Ramos (cell line): ENCODE data around the gene TUBAL3.

Source experiments
- in situ Hi-C: fragments of 300-500 bp; cut with MboI; formaldehyde crosslinking; loops from one replicate; pipeline ENCODE4 v1.14.3; 2022; ENCODE audit warnings: low sequenced_read_pairs; ENCODE audit not compliant: unreplicated experiment

The TUBAL3 gene

GRCh38 chr10:5404208-5405041, at the start of gene TUBAL3:
Gene TUBAL3, minus strand, starts transcription at chr10:5404828. Its CDS starts 36 bp downstream, at chr10:5404792.
- in situ Hi-C loops, result no loop called here

- in situ Hi-C loops, result no loop called here
Measured at GRCh38 chr10:5453749-5454489, 49.3 kb upstream of the TUBAL3 start.

- in situ Hi-C loops, result no loop called here
Measured at GRCh38 chr10:5450605-5451384, 46.2 kb upstream of the TUBAL3 start.

GRCh38 chr10:5449823-5450222, 45.2 kb upstream of the TUBAL3 start:
- in situ Hi-C loops, result loop anchor here (25.0 kb wide), 1 partner anchor 287 kb away; no protein-coding TSS in a partner anchor

GRCh38 chr10:5449227-5449626, 44.6 kb upstream of the TUBAL3 start:
- in situ Hi-C loops, result loop anchor here (25.0 kb wide), 1 partner anchor 288 kb away; no protein-coding TSS in a partner anchor

GRCh38 chr10:5448333-5449001, 43.8 kb upstream of the TUBAL3 start:
- in situ Hi-C loops, result loop anchor here (25.0 kb wide), 1 partner anchor 289 kb away; no protein-coding TSS in a partner anchor

- in situ Hi-C loops, result loop anchor here (25.0 kb wide), 1 partner anchor 290 kb away; no protein-coding TSS in a partner anchor
Measured at GRCh38 chr10:5447611-5448071, 43.0 kb upstream of the TUBAL3 start.

- in situ Hi-C loops, result loop anchor here (25.0 kb wide), 1 partner anchor 290 kb away; no protein-coding TSS in a partner anchor
Measured at GRCh38 chr10:5447056-5447455, 42.4 kb upstream of the TUBAL3 start.

- in situ Hi-C loops, result loop anchor here (25.0 kb wide), 1 partner anchor 291 kb away; no protein-coding TSS in a partner anchor
Measured at GRCh38 chr10:5446390-5446926, 41.8 kb upstream of the TUBAL3 start.

GRCh38 chr10:5445006-5445405, 40.4 kb upstream of the TUBAL3 start:
- in situ Hi-C loops, result loop anchor here (25.0 kb wide), 1 partner anchor 292 kb away; no protein-coding TSS in a partner anchor

GRCh38 chr10:5443429-5443828, 38.8 kb upstream of the TUBAL3 start:
- in situ Hi-C loops, result loop anchor here (25.0 kb wide), 1 partner anchor 294 kb away; no protein-coding TSS in a partner anchor

- in situ Hi-C loops, result loop anchor here (25.0 kb wide), 1 partner anchor 294 kb away; no protein-coding TSS in a partner anchor
Measured at GRCh38 chr10:5442990-5443370, 38.4 kb upstream of the TUBAL3 start.

- in situ Hi-C loops, result loop anchor here (25.0 kb wide), 1 partner anchor 295 kb away; no protein-coding TSS in a partner anchor
Measured at GRCh38 chr10:5442065-5442989, 37.7 kb upstream of the TUBAL3 start.

- in situ Hi-C loops, result loop anchor here (25.0 kb wide), 1 partner anchor 296 kb away; no protein-coding TSS in a partner anchor
Measured at GRCh38 chr10:5441106-5441505, 36.5 kb upstream of the TUBAL3 start.

- in situ Hi-C loops, result loop anchor here (25.0 kb wide), 1 partner anchor 297 kb away; no protein-coding TSS in a partner anchor
Measured at GRCh38 chr10:5440206-5440605, 35.6 kb upstream of the TUBAL3 start.

- in situ Hi-C loops, result loop anchor here (25.0 kb wide), 1 partner anchor 302 kb away; no protein-coding TSS in a partner anchor
Measured at GRCh38 chr10:5435328-5435727, 30.7 kb upstream of the TUBAL3 start.

- in situ Hi-C loops, result loop anchor here (25.0 kb wide), 1 partner anchor 303 kb away; no protein-coding TSS in a partner anchor
Measured at GRCh38 chr10:5434017-5434753, 29.6 kb upstream of the TUBAL3 start.
